Measurements from ENCODE around the gene MFSD11. TPM values are rescaled to one million over a fixed set of nuclear protein-coding genes. Genes with fewer than 3 reads are reported as not detected.
"Not testable (repeated sequence)": the region's sequence is repeated elsewhere in the genome, so short reads cannot be mapped to it uniquely, and the experiment has no call there.

MFSD11 gene
- total RNA-seq, 1 donor from 2014 or later = 20.8 TPM

GRCh38 chr17:76720941-76721340 is 17.0 kb upstream of the MFSD11 start:
- TF ChIP-seq CTCF (IDR thresholded peaks at IDR 0.05) = no peak
- intact Hi-C loops (cut with micrococcal nuclease) = loop anchor here (10.0 kb wide), 1 partner anchor 744 kb away; no protein-coding TSS in a partner anchor
- Mint-ChIP-seq H3K27ac (no peak overlapping the region), H3K4me3 (no peak overlapping the region), H3K4me1 (peaks cover 26% of the 10 kb centered on the region), H3K36me3 (ENCODE audit: low read depth) (peaks cover 92% of the 10 kb centered on the region), H3K9me3 (no peaks in the 10 kb centered on the region), H3K27me3 (no peaks in the 10 kb centered on the region)
- no peak for DNase-seq
- ChIA-PET POLR2A (interaction anchor here (1.2 kb wide), 1 partner anchor 14 kb away, joined by 3 read pairs; no protein-coding TSS in a partner anchor), CTCF (no interaction called here)
- no peak for ATAC-seq (ENCODE audit: low read depth)

DNA sequence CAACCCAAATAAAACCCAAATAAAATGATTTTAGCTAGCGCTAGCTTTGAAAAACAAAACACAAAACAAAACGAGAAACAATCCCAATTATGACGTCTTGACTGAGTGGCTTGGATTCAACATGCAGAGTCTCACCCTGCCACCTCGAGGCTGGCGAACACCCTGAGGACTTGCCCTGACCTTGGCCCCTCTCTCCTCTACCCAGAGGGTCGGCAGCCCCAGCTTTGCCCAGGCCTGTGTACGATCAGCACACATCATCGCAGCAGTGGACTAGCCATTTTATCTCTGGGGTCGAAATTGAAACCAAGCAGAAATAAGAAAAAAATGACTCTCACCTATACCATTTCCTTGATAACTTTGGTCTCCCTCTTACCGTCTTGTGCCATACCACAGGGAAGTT is 16.5 kb upstream of the MFSD11 start:
- intact Hi-C loops (cut with micrococcal nuclease) = loop anchor here (10.0 kb wide), 1 partner anchor 743 kb away; no protein-coding TSS in a partner anchor
- peaks cover 90% of the 10 kb centered on the region for H3K36me3 Mint-ChIP-seq (ENCODE audit: low read depth)
- DNase-seq = no peak
- no peaks in the 10 kb centered on the region for H3K27me3 Mint-ChIP-seq
- H3K9me3 Mint-ChIP-seq = no peaks in the 10 kb centered on the region
- ChIA-PET POLR2A (interaction anchor here (1.2 kb wide), 1 partner anchor 14 kb away, joined by 3 read pairs; no protein-coding TSS in a partner anchor), CTCF (no interaction called here)
- TF ChIP-seq CTCF (IDR thresholded peaks at IDR 0.05) = no peak
- H3K4me1 Mint-ChIP-seq = peaks cover 23% of the 10 kb centered on the region
- H3K27ac Mint-ChIP-seq = no peak overlapping the region
- ATAC-seq (ENCODE audit: low read depth) = no peak
- H3K4me3 Mint-ChIP-seq = no peak overlapping the region

- H3K36me3 Mint-ChIP-seq (ENCODE audit: low read depth) = peaks cover 86% of the 10 kb centered on the region
- DNase-seq (no peak), ATAC-seq (ENCODE audit: low read depth) (no peak)
- ChIA-PET POLR2A (interaction anchor here (0.6 kb wide), 1 partner anchor 42 kb away, joined by 4 read pairs; no protein-coding TSS in a partner anchor), CTCF (no interaction called here)
- H3K4me3 Mint-ChIP-seq = no peak overlapping the region
- no peaks in the 10 kb centered on the region for H3K27me3 Mint-ChIP-seq
- no peak for TF ChIP-seq CTCF (IDR thresholded peaks at IDR 0.05)
- no peak overlapping the region for H3K27ac Mint-ChIP-seq
- no peaks in the 10 kb centered on the region for H3K9me3 Mint-ChIP-seq
- H3K4me1 Mint-ChIP-seq = peaks cover 26% of the 10 kb centered on the region
- intact Hi-C loops (cut with micrococcal nuclease) = loop anchor here (10.0 kb wide), 1 partner anchor 743 kb away; no protein-coding TSS in a partner anchor
These were observed 15.6 kb upstream of the MFSD11 start for GRCh38 chr17:76722279-76722678.

DNA sequence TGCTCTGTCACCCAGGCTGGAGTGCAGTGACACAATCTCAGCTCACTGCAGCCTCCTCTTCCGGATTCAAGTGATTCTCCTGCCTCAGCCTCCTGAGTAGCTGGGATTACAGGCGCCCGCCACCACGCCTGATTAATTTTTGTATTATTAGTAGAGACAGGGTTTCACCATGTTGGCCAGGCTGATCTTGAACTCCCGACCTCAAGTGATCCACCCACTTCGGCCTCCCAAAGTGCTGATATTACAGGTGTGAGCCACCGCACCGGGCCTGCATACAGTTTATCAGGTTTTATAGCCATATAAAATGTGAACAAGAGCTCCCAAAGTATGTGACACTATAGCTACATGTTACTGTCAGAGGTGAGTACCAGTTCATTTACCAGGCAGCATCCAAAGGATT is 14.9 kb upstream of the MFSD11 start:
- not testable (repeated sequence) for H3K4me3 Mint-ChIP-seq, H3K27ac Mint-ChIP-seq

GRCh38 chr17:76723812-76724211 is 14.1 kb upstream of the MFSD11 start:
- peaks cover 76% of the 10 kb centered on the region for H3K36me3 Mint-ChIP-seq (ENCODE audit: low read depth)
- no peak for TF ChIP-seq CTCF (IDR thresholded peaks at IDR 0.05)
- ATAC-seq (ENCODE audit: low read depth) (no peak), DNase-seq (no peak)
- H3K4me1 Mint-ChIP-seq = peaks cover 40% of the 10 kb centered on the region
- ChIA-PET POLR2A (no interaction called here), CTCF (no interaction called here)
- H3K27me3 Mint-ChIP-seq = no peaks in the 10 kb centered on the region
- intact Hi-C loops (cut with micrococcal nuclease) = loop anchor here (10.0 kb wide), 1 partner anchor 741 kb away; no protein-coding TSS in a partner anchor
- H3K27ac Mint-ChIP-seq = no peak overlapping the region
- no peaks in the 10 kb centered on the region for H3K9me3 Mint-ChIP-seq
- no peak overlapping the region for H3K4me3 Mint-ChIP-seq

More for the DNA sequence above, 14.9 kb upstream of the MFSD11 start:
- H3K27me3 Mint-ChIP-seq; ATAC-seq (ENCODE audit: low read depth); H3K9me3 Mint-ChIP-seq; CTCF ChIA-PET; DNase-seq: not testable (repeated sequence)
- H3K36me3 Mint-ChIP-seq (ENCODE audit: low read depth) = peaks cover 84% of the 10 kb centered on the region
- POLR2A ChIA-PET = interaction anchor here (0.6 kb wide), 1 partner anchor 41 kb away, joined by 4 read pairs; no protein-coding TSS in a partner anchor
- intact Hi-C loops (cut with micrococcal nuclease) = loop anchor here (10.0 kb wide), 1 partner anchor 742 kb away; no protein-coding TSS in a partner anchor
- H3K4me1 Mint-ChIP-seq = peaks cover 33% of the 10 kb centered on the region

Data from activated B cell treated with CpG ODN at 0.5 μM for 24 hours (primary cell).